Effector CD8-positive, alpha-beta T cell (primary cell): ENCODE data around the gene ECM2.
"Not testable (repeated sequence)": the region's sequence is repeated elsewhere in the genome, so short reads cannot be mapped to it uniquely, and the experiment has no call there.

Experiments
- DNase-seq: peaks from one replicate; lab custom pipeline; 2025; lab: John Stamatoyannopoulos, UW
- total RNA-seq, 4 experiments: gene quantifications; one replicate each; lab custom pipeline; 2026; lab: John Stamatoyannopoulos, UW

ECM2 gene
- total RNA-seq = 0 to 0.18 (median 0) reads per million in 4 experiments

DNA sequence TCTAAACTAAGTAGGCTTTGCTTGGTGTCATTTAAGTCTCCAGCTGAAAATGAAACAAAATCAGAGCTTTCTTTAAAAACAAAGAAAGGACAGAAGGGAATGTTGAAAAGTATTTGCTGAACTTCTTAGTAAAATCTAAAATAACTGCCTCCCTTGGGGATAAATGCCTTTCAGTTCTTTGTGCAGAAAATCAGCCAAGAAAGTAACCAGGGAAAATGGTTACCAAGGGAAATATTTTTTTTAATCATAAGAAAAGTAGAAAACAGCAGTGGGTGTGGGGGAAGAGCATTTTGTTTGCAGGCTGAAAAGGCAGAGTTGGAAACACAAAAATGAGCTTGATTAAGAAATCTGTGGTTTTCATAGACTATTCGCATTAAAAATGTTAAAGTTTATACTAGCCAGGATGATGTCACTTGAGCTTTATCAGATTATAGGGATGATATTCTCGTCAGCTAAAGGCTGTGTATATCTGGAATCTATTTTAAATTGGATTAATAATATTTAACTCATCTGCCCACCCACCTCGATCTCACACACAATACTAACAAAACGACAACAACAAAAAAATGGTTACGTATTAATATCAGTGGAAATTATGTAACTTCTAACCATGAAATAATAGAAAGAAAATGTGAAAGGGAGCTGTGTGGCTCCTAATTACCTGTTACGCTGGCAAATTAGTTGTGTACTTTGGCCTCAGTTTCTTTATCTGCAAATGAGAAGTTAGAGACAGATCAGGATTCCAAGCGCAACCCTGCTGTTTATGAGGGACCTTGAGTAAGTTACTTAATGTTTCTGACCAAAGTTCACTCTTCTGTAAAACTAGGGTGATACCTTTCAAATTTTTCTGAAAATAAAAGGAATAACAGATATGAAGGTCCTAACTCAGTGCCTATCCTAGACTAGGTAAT, at the start of gene ECM2:
Gene ECM2, minus strand, starts transcription at position 51 of the 911 bp plus-strand sequence. CDS start 13,124 bp downstream, outside the sequence.
- no peak for DNase-seq

DNA sequence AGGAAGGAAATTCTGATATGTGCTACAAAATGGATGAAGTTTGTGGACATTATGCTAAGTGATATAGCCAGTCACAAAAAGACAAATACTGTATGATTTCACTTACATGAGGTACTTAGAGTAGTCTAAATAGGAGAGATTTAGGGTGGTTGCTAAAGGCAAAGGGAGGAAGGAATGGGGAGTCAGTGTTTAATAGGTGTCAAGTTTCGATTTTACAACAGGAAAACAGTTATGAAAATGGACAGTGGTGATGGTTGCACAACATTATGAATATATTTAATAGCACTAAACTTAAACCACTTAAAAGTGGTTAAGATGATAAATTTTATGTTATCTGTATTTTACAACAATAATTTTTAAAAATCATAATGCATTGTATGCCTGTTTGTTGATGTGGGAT, 40.4 kb upstream of the ECM2 start:
- no peak for DNase-seq

- not testable (repeated sequence) for DNase-seq
Measured at GRCh38 chr9:92573612-92574011, 37.8 kb upstream of the ECM2 start.

- DNase-seq = not testable (repeated sequence)
Measured at GRCh38 chr9:92571871-92572270, 36.1 kb upstream of the ECM2 start.

DNA sequence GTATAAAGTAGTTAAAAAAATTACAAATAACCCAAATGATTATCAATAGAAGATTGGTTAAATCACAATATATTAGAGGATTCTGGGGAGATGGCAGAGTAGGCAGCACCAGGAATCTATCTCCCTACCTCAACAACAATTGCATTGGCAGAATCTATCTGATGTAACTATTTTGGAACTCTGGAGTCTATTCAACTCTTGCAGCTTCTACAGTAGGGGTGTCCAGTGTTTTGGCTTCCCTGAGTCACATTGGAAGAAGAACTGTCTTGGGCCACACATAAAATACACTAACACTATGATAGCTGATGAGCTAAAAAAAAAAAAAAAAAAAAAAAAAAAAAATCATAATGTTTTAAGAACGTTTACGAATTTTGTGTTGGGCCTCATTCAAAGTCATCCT, 29.2 kb upstream of the ECM2 start:
- no peak for DNase-seq

GRCh38 chr9:92564504-92564903, 28.7 kb upstream of the ECM2 start:
- DNase-seq = no peak

DNA sequence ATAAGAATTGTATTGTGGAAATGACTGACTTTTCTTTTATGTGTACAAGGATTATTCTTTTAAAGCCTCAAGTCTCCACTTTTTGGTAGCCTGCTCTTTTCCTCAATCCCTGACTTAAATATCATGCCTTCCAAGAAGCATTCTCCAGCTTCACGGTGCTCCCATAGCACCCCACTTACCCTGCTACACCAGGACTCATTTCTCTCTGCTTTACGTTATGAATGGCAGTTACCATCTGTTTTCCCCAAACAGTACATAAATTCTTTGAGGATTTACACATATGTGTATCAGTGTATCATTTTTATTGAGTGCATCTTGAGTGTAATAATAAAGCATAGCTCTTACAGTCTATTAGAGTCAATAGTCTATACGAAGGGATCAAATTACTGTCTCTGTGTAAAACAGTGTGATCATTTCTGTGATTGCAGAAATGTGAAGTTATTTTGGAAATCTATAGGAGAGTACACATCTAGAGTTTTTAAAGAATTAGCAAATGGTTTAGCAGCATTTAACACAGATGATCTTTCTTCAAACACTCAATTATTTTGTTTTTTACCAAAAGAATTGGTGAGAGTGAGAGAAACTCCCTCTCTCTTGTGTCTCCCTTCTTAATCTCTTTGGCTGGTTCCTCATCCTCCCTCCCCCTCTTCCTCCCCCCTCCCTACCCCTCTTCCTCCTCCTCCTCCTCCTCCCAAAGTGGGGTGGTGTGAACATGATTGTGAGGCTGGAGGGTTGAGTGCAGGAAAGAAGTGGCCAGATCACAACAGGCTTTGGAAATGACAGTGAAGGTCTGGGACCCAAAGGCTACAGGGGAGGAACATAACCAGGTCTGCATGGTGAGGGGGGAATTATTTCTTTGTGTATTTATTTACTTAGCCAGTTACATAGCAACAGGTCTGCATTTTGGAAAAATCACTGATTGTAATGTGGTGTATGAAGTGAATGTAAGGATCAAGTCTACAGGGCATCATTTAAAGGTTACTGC, 27.6 kb upstream of the ECM2 start:
- DNase-seq = no peak

DNA sequence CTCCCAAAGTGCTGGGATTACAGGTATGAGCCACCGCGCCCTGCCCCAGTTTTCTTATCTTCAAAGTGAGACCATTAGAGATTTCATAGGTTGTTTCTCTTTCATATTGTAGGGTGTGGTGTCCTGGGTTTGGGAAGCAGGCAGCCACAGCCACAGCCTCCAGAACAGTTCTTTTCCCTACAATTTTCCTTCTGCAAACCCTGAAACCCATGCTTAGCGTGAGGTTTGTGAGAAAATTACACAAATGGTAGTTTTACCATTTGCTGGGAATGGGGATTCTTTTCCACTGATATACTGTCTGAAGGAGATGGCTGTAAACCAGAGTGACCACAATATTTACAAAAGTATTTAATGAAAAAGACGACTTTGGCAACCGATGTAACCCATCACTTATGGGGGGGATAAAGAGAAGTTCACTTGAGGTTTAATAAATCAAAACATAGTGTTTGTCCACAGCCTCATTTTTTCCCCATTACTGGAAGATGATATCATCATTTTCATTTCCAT, 26.7 kb upstream of the ECM2 start:
- DNase-seq = no peak

DNA sequence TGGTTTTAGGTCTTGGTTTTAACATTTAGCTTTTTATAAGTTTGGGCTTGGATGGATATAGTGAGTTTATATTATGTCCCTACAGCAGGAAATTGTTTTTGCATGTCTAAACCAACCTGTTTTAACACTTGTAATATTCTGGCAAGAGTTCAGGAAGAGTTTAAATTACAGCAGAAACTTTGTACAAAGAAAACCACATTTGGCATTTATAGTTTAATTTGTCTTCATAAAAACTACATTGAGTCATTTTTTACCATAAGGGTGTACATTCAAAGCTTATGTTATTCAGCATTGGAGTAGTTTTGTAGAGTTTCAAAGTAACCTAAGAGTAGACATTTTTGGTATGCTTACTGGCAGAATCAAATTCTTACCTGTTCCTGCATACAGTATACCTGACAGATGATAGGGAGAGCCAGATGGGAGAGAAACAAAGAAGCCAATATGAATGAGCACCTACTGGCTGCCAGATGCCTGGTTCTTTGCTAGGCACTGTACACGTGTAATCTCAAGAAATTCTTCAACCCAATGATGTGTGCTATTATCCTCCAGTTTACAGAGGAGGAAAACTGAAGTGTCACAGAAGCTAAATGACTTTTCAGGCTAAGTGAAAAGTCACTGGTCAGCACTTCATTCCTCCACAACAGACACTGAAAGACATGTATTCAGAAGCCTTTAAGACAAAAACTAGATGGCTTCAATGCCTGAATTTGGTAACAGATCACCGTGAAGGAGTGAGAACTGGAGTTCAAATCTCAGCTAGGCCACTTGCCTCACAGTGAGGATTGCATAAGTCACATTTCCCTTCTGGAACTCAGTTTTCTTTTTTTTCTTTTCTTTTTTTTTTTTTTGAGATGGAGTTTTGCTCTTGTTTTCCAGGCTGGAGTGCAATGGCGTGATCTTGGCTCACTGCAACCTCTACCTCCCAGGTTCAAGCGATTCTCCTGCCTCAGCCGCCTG, 25.9 kb upstream of the ECM2 start:
- DNase-seq = no peak

DNA sequence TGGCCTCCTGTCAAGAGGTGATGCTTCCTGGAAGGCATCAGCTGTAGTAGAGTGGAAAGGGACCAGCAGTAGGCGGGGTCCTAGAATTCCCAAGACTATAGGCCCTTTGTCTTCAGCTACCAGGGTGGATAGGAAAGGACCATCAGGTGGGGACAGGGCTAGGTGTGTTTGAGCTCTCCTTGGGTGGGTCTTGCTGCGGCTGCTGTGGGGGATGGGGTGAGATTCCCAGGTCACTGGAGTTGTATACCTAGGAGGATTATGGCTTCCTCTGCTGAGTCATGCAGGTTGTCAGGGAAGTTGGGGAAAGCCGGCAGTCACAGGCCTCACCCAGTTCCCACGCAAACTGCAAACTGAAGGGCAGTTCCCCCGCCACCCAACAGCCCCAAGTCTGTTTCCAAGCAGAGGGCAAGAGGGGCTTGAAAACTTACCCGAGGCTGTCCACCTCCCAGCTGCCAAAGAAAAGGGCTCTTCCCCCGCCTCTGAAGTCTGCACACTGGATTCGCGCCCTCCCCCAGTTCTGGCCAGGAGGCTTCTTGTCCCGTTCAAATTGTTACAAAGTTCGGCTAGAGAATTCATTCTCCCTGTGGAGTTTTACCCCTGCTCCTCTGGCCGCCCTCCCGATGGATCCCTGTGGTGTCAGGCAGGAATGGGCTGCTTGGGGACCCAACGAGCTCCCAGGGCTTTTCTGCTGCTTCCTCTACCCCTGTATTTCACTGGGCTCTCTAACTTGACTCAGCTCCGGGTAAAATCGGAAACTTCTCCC, 23.0 kb upstream of the ECM2 start:
- no peak for DNase-seq

- DNase-seq = no peak
Measured at GRCh38 chr9:92550765-92551164, 15.0 kb upstream of the ECM2 start.

DNA sequence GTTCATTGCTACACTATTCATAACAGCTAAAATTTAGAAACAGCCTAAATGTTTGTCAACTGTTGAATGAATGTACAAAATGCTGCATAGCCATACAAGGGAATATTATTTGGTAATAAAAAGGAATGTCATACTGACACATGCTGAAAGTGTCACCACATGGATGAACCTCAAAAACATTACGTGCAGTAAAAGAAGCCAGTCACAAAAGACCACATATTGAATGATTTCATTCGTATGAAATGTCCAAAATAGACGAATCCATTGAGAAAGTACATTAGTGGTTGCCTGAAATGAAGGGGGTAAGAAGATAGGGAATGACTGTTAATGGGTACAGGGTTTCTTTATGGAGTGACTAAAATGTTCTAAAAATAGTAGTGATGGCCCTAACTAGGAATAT, 11.6 kb upstream of the ECM2 start:
- no peak for DNase-seq

DNA sequence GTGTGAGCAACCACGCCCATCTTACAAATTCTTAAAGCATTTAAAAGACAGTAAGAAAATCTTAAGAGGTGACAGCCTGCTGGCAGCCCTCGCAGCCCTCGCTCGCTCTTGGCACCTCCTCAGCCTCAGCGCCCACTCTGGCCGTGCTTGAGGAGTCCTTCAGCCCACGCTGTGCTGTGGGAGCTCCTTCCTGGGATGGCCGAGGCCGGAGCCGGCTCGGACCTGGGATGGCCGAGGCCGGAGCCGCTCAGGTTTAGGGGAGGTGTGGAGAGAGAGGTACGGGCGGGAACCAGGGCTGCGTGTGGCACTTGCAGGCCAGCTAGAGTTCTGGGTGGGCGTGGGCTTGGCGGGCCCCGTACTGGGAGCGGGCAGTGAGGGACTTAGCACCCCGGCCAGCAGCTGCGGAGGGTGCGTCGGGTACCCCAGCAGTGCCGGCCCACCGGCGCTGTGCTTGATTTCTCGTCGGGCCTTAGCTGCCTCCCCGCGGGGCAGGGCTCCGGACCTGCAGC, 9.3 kb upstream of the ECM2 start:
- DNase-seq = no peak

DNA sequence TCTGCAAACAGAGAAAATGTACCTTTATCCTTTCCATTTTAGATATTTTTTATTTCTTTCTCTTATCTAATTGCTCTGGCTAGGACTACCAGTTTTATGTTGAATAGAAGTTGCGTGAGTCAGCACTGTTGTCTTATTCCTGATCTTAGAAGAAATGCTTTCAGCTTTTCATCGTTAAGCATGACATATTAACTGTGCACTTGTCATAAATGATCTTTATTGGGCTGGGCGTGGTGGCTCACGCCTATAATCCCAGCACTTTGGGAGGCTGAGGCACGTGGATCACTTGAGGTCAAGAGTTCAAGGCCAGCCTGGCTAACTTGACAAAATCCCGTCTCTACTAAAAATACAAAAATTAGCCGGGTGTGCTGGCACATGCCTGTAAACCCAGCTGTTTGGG, 8.2 kb upstream of the ECM2 start:
- DNase-seq = no peak

DNA sequence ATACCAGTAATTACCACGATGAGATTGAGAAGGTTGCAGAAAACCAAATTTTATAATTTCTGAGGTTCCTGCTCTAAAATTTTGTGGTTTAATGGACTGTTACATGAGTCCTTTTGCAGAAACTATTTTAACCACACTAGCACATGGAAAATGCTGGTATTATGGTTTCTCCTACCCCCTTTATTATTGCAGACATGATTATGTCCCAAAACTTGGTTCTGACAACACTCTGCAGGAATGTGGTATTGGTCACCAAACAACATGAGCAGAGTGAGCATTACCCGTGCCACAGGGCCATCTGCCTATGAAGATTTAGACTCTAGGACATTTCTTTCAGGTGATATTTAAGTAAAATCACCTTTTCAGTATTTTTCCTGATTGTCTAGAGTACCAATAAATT, 2.8 kb upstream of the ECM2 start:
- DNase-seq = no peak

DNA sequence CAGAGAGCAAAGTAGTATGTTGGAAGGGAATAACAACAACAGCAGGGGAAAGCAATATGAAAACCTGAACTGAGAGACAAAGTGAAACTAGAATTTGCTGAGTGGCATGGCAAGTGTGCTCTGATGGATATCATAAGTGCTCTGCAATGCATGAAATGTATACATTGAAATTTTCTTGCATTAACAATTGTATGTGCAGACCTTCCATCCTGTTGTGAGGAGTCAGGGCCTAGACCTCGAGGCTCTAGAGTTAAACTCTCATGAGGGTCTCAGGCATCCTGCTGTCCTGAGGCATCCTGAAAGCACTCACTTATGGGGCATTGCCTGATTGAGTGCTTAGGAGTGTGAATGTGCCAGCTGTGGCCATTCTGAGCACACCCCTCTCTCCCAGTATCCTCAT, 1.1 kb downstream of the ECM2 start:
- DNase-seq = no peak

GRCh38 chr9:92534204-92534603, 1.6 kb downstream of the ECM2 start:
- no peak for DNase-seq

GRCh38 chr9:92530893-92531292, 4.9 kb downstream of the ECM2 start:
- no peak for DNase-seq

DNA sequence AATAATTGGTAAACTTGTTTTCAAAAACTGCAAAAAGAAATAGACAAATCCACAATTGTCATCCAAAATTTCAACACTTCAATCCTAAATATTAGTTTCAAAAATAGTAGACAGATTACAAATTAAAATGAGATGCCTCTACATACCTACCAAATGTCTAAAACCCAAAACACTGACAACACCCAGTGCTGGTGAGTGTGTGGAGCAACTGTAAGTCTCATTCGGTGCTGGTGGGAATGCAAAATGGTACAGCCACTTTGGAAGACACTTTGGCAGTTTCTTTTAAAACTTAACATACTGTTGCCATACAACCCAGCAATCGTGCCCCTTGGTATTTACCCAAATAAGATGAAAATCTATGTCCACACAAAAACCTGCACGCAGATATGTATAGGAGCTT, 6.7 kb downstream of the ECM2 start:
- no peak for DNase-seq

GRCh38 chr9:92528522-92528849, 7.3 kb downstream of the ECM2 start:
- no peak for DNase-seq
